ENCODE data around the gene ADAMTS14.

ADAMTS14 gene

DNA sequence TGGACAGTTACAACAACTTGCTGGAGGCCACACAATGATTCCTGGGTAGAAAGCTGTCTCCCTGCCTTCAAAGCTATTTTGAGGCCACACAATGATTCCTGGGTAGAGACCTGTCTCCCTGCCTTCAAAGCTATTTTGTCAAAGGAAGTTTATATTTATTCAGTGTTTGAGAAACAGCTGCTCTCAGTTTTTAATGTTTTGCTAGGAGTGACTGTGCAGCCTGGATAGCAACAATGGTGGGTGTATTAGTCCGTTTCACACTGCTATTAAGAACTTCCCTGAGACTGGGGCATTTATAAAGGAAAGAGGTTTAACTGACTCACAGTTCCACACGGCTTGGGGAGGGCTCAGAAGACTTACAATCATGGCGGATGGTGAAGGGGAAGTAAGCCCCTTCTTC is 139.6 kb downstream of the ADAMTS14 start:
- DNase-seq, result no peak
